HepG2 (cell line): Measurements from ENCODE around the gene TBX5. TPM values are rescaled to one million over a fixed set of nuclear protein-coding genes. Genes with fewer than 3 reads are reported as not detected.

Source experiments
- ATAC-seq: fragments of 200-7000 bp; cut with Tn5 transposase; 3 replicates; pipeline ENCODE4 v1.9.1; 2020; ENCODE audit warnings: mild to moderate bottlenecking, moderate library complexity
- BruUV-seq: library from RNA; stranded (reverse); fragments of 400-500 nt; replicated peaks from 2 replicates; lab custom pipeline; 2021; lab: Mats Ljungman, UMichigan
- CTCF ChIA-PET: fragments of 300-600 bp; formaldehyde crosslinking; extraction: SDS; loops from one replicate; lab custom pipeline; 2021; ENCODE audit warnings: low total read pairs, inconsistent platforms, low intra/inter-chr PET ratio; lab: Yijun Ruan, JAX
- POLR2A ChIA-PET: fragments of 350-600 bp; sonication (Branson Sonifier 250); formaldehyde crosslinking; loops from one replicate; lab custom pipeline; 2020; ENCODE audit warnings: antibody characterized with exemption, inconsistent platforms; lab: Yijun Ruan, JAX
- DNase-seq: peaks from one replicate; pipeline ENCODE4 v3.0.0-alpha.2; 2015; ENCODE audit warnings: low spot score
- FAIRE-seq: peaks from 3 replicates; lab custom pipeline; 2011; peaks lifted over from hg19 to GRCh38; lab: Jason Lieb, UNC
- H2AFZ ChIP-seq: one replicate; pipeline ENCODE4 v1.6.1; 2011; ENCODE audit warnings: low read length, inconsistent platforms
- H3K27ac ChIP-seq: fragments of 300-600 bp; 3 replicates; pipeline ENCODE4 v1.8.0; 2011; ENCODE audit warnings: mixed run types, mild to moderate bottlenecking, mixed read lengths, low read length, inconsistent platforms; ENCODE audit not compliant: insufficient read depth; ENCODE audit errors: extremely low read length
- H3K27me3 ChIP-seq, 2 experiments: fragments of 200-600 bp in 1 of 2; 2 replicates in 1 of 2; 3 replicates in 1 of 2; pipeline versions ENCODE4 v1.6.0 to v1.8.0; 2011; ENCODE audit warnings: low read length in 2 of 2, mild to moderate bottlenecking in 2 of 2, moderate library complexity in 2 of 2, inconsistent platforms in 1 of 2; ENCODE audit not compliant: insufficient read depth in 2 of 2, control insufficient read depth in 1 of 2
- H3K36me3 ChIP-seq, 2 experiments: fragments of 200-600 bp in 1 of 2; replicated peaks in 1 of 2; 2 replicates in 1 of 2; 3 replicates in 1 of 2; pipeline versions ENCODE4 v1.5.1 to v1.8.0; 2011; ENCODE audit warnings: low read length in 2 of 2, inconsistent platforms in 1 of 2; ENCODE audit not compliant: insufficient read depth in 2 of 2, control insufficient read depth in 1 of 2
- H3K4me1 ChIP-seq: 2 replicates; pipeline ENCODE4 v1.5.1; 2012; ENCODE audit warnings: low read length, inconsistent platforms; ENCODE audit not compliant: insufficient read depth
- H3K4me2 ChIP-seq: 2 replicates; pipeline ENCODE4 v1.6.0; 2011; ENCODE audit warnings: low read depth, low read length, inconsistent platforms
- H3K4me3 ChIP-seq, 3 experiments: fragments of 200-600 bp in 1 of 3; sonication (generic), shearing (Covaris generic) in 1 of 3; replicated peaks in 1 of 3; 2 replicates each; pipeline ENCODE4 v1.5.1; 2011 to 2016; ENCODE audit warnings: low read length in 3 of 3, inconsistent platforms in 2 of 3, low read depth in 2 of 3, mild to moderate bottlenecking in 2 of 3, control low read depth in 1 of 3, mixed read lengths in 1 of 3; ENCODE audit not compliant: insufficient read depth in 1 of 3
- H3K79me2 ChIP-seq: one replicate; pipeline ENCODE4 v1.6.1; 2011; ENCODE audit warnings: low read length, inconsistent platforms; ENCODE audit not compliant: insufficient read depth
- H3K9ac ChIP-seq: 2 replicates; pipeline ENCODE4 v1.6.0; 2011; ENCODE audit warnings: mild to moderate bottlenecking, low read depth, low read length, inconsistent platforms; ENCODE audit not compliant: insufficient read depth
- H3K9me3 ChIP-seq: 2 replicates; pipeline ENCODE4 v1.5.1; 2012; ENCODE audit warnings: mild to moderate bottlenecking, low read length
- H4K20me1 ChIP-seq: 2 replicates; pipeline ENCODE4 v1.6.0; 2011; ENCODE audit warnings: inconsistent platforms, mild to moderate bottlenecking, low read length, moderate library complexity; ENCODE audit not compliant: insufficient read depth
- ATRX ChIP-seq: sonication (generic); formaldehyde crosslinking; IDR thresholded peaks from 2 replicates; pipeline ENCODE4 v1.4.0; 2020; ENCODE audit warnings: missing genetic modification reagents, borderline replicate concordance
- HOXA5 ChIP-seq: sonication (generic); formaldehyde crosslinking; IDR thresholded peaks from 2 replicates; pipeline ENCODE4 v1.4.0; 2020; ENCODE audit warnings: missing genetic modification reagents
- LCORL ChIP-seq, 2 experiments: fragments of 450-650 bp in 1 of 2; sonication (generic) in 1 of 2; formaldehyde crosslinking in 1 of 2; IDR thresholded peaks; 2 replicates each; pipeline versions ENCODE4 v1.5.0 to v1.6.1; 2017 to 2020; ENCODE audit warnings: antibody characterized with exemption in 1 of 2, missing genetic modification reagents in 1 of 2
- MIER2 ChIP-seq: IDR thresholded peaks from 2 replicates; pipeline ENCODE4 v1.6.1; 2016; ENCODE audit warnings: missing biosample characterization, missing genetic modification reagents
- ZBTB21 ChIP-seq: sonication (generic); formaldehyde crosslinking; IDR thresholded peaks from 2 replicates; pipeline ENCODE4 v1.4.0; 2020; ENCODE audit warnings: missing genetic modification reagents
- ZKSCAN8 ChIP-seq: IDR thresholded peaks from 2 replicates; pipeline ENCODE4 v1.6.1; 2016; ENCODE audit warnings: borderline replicate concordance, missing genetic modification reagents, missing compliant biosample characterization
- ZNF484 ChIP-seq: sonication (generic); formaldehyde crosslinking; IDR thresholded peaks from 2 replicates; pipeline ENCODE4 v1.5.1; 2020; ENCODE audit warnings: mild to moderate bottlenecking, low read depth, missing genetic modification reagents, borderline replicate concordance
- ZNF629 ChIP-seq: sonication (generic); formaldehyde crosslinking; conservative IDR thresholded peaks from 2 replicates; pipeline ENCODE4 v1.5.0; 2020; ENCODE audit warnings: missing genetic modification reagents
- ZSCAN9 ChIP-seq: IDR thresholded peaks from 2 replicates; pipeline ENCODE4 v1.6.1; 2016; ENCODE audit warnings: borderline replicate concordance
- WGBS: methylation state at CpG from one replicate; pipeline ENCODE4 v1.1.6; 2017; ENCODE audit warnings: low lambda C conversion rate; 5-methylcytosine and 5-hydroxymethylcytosine counted together
- in situ Hi-C: cut with HindIII; loops from 2 replicates; pipeline ENCODE4 v1.10.0; 2017; ENCODE audit warnings: low pct_unique_long_range_greater_than_20kb; ENCODE audit not compliant: extremely low pct_ligation_motif_present
- intact Hi-C: fragments of 100-400 bp; cut with micrococcal nuclease; formaldehyde crosslinking; loops from one replicate; pipeline ENCODE4 v1.10.0; 2022; ENCODE audit not compliant: unreplicated experiment
- polyA plus RNA-seq, 8 experiments: library from polyadenylated mRNA; depleted of rRNA in 3 of 8; stranded (reverse) in 7 of 8; unstranded in 1 of 8; fragments of >200 nt; fragmentation: Illumina TruSeq in 4 of 8; extraction: Trizol in 4 of 8; gene quantifications; 2 replicates each; pipeline versions ENCODE4 v1.2.1 to v1.2.3, GENCODE V29; 2011 to 2016; ENCODE audit warnings: low read depth in 4 of 8, missing spikeins in 1 of 8, mixed read lengths in 1 of 8; ENCODE audit not compliant: insufficient read depth in 1 of 8
- total RNA-seq, 5 experiments: library from RNA; depleted of rRNA; stranded (reverse); fragments of >200 nt; fragmentation: Illumina TruSeq; extraction: Trizol; gene quantifications; 2 replicates each; pipeline ENCODE4 v1.2.3, GENCODE V29; 2016; ENCODE audit warnings: low read depth in 1 of 5
- TF ChIP-seq, protein P1 (sequence below): sonication (generic); formaldehyde crosslinking; IDR thresholded peaks from 2 replicates; pipeline ENCODE4 v1.9.0; 2022; ENCODE audit warnings: low read depth, missing genetic modification reagents
- TF ChIP-seq, protein P2 (sequence below): sonication (generic); formaldehyde crosslinking; IDR thresholded peaks from 2 replicates; pipeline ENCODE4 v1.9.0; 2021; ENCODE audit warnings: mild to moderate bottlenecking, missing genetic modification reagents

Gene TBX5
- total and polyA plus RNA-seq, 2 of the 13 experiments (the other 11 are each of a cell fraction or from before 2014, with no cell fraction given): not detected

DNA sequence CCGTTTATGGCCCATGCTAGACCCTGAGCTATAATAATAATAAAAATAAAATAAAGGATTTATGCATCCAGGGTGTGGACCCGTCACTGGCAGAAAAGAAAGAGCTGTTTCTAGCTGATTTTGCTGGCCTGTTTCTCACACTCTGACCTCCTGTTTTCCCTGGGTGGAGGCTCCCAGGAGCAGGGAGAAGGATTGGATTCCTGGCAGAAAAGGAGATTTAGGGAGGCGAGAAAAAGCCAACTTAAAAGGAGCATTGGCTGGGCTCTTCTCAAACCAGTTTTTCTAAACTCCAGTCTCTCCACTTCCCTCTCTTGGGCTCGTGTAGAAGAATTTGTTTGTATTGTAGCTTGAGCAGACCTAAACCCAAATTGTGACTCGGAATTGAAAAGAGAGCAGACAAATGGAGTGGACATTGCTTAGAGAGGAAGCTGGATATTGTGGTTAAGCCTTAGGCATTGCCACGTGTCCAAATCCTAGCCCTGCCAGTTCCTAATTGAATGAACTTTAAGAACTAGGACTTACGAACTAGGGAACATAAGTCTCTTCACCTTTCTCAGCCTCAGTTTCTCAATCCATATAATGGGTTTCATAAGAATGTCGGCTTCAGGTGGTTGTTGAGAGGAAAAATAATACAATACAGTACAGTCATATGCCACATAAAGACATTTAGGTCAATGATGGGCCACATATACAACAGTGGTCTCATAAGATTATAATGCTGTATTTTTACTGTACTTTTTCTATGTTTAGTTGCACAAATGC is 14.4 kb upstream of the TBX5 start:
- H3K4me1 ChIP-seq: peaks cover 8% of the 10 kb centered on the region; the same call in 1 of the 2 replicates
- BruUV-seq: no TSS peak

DNA sequence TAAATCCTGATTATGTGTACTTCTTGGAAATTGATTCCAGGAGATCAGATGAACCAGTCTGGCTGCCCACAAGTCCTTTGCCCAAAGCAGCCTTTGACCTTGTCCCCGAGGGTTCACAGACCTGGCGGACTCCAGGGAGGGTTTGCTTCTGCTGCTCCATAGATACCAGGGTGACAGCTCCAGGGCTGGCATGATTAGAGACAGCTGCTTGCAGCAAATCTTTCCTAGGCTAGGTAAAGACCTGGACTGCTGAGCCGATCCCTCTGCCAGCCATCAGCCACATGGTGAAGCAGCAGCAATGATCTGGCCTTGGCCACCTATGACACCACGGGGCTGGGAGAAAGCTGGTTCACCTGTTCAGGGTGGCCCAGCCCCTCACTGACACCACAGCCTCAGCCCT is 10.1 kb upstream of the TBX5 start:
- H3K79me2 ChIP-seq: no peaks in the 10 kb centered on the region
- H3K36me3 ChIP-seq: no peaks in the 10 kb centered on the region
- H3K9ac ChIP-seq: no peak overlapping the region
- ATAC-seq (no peak), FAIRE-seq (no peak), DNase-seq (no peak)
- no peaks in the 10 kb centered on the region for H3K4me1 ChIP-seq
- H2AFZ ChIP-seq: no peak overlapping the region
- intact Hi-C loops (no loop called here), in situ Hi-C loops (no loop called here)
- H3K9me3 ChIP-seq: no peaks in the 10 kb centered on the region
- CTCF ChIA-PET: no interaction called here
- no peaks in the 10 kb centered on the region for H4K20me1 ChIP-seq
- H3K4me3 ChIP-seq: no peak overlapping the region
- no TSS peak for BruUV-seq
- TF ChIP-seq MIER2 (CRISPR knock-in tag) (no peak), HOXA5 (CRISPR knock-in tag) (no peak), LCORL (IDR thresholded peaks at IDR 0.05) (no peak), LCORL (CRISPR knock-in tag; IDR thresholded peaks at IDR 0.05) (no peak), ATRX (CRISPR knock-in tag) (no peak), ZKSCAN8 (no peak), ZBTB21 (CRISPR knock-in tag) (no peak)
- TF ChIP-seq, protein P1, sequence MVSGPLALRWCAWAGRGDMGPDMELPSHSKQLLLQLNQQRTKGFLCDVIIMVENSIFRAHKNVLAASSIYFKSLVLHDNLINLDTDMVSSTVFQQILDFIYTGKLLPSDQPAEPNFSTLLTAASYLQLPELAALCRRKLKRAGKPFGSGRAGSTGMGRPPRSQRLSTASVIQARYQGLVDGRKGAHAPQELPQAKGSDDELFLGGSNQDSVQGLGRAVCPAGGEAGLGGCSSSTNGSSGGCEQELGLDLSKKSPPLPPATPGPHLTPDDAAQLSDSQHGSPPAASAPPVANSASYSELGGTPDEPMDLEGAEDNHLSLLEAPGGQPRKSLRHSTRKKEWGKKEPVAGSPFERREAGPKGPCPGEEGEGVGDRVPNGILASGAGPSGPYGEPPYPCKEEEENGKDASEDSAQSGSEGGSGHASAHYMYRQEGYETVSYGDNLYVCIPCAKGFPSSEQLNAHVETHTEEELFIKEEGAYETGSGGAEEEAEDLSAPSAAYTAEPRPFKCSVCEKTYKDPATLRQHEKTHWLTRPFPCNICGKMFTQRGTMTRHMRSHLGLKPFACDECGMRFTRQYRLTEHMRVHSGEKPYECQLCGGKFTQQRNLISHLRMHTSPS (CRISPR knock-in tag): no peak
- TF ChIP-seq, protein P2, sequence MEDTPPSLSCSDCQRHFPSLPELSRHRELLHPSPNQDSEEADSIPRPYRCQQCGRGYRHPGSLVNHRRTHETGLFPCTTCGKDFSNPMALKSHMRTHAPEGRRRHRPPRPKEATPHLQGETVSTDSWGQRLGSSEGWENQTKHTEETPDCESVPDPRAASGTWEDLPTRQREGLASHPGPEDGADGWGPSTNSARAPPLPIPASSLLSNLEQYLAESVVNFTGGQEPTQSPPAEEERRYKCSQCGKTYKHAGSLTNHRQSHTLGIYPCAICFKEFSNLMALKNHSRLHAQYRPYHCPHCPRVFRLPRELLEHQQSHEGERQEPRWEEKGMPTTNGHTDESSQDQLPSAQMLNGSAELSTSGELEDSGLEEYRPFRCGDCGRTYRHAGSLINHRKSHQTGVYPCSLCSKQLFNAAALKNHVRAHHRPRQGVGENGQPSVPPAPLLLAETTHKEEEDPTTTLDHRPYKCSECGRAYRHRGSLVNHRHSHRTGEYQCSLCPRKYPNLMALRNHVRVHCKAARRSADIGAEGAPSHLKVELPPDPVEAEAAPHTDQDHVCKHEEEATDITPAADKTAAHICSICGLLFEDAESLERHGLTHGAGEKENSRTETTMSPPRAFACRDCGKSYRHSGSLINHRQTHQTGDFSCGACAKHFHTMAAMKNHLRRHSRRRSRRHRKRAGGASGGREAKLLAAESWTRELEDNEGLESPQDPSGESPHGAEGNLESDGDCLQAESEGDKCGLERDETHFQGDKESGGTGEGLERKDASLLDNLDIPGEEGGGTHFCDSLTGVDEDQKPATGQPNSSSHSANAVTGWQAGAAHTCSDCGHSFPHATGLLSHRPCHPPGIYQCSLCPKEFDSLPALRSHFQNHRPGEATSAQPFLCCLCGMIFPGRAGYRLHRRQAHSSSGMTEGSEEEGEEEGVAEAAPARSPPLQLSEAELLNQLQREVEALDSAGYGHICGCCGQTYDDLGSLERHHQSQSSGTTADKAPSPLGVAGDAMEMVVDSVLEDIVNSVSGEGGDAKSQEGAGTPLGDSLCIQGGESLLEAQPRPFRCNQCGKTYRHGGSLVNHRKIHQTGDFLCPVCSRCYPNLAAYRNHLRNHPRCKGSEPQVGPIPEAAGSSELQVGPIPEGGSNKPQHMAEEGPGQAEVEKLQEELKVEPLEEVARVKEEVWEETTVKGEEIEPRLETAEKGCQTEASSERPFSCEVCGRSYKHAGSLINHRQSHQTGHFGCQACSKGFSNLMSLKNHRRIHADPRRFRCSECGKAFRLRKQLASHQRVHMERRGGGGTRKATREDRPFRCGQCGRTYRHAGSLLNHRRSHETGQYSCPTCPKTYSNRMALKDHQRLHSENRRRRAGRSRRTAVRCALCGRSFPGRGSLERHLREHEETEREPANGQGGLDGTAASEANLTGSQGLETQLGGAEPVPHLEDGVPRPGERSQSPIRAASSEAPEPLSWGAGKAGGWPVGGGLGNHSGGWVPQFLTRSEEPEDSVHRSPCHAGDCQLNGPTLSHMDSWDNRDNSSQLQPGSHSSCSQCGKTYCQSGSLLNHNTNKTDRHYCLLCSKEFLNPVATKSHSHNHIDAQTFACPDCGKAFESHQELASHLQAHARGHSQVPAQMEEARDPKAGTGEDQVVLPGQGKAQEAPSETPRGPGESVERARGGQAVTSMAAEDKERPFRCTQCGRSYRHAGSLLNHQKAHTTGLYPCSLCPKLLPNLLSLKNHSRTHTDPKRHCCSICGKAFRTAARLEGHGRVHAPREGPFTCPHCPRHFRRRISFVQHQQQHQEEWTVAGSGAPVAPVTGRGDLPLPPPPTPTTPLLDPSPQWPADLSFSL (CRISPR knock-in tag): no peak
- H3K27ac ChIP-seq: no peak overlapping the region
- POLR2A ChIA-PET: no interaction called here
- peaks cover 2 to 57% of the 10 kb centered on the region in 2 experiments for H3K27me3 ChIP-seq
- no peak overlapping the region for H3K4me2 ChIP-seq
- WGBS: no CpG with 5 or more reads among the region's 4 CpGs

More for the DNA sequence above, 14.4 kb upstream of the TBX5 start:
- no peak overlapping the region for H3K27ac ChIP-seq
- no peaks in the 10 kb centered on the region for H3K36me3 ChIP-seq
- intact Hi-C loops (no loop called here), in situ Hi-C loops (no loop called here)
- 4% methylated on average over 8 of the region's 8 CpGs for WGBS
- DNase-seq: no peak
- no peaks in the 10 kb centered on the region for H3K9me3 ChIP-seq
- TF ChIP-seq ZNF484 (CRISPR knock-in tag): no peak
- TF ChIP-seq ZSCAN9: no peak
- peak; percentile 68; the same call in 1 of the 2 replicates for TF ChIP-seq ZNF629 (CRISPR knock-in tag)
- H3K4me3 ChIP-seq: no peak overlapping the region
- H3K27me3 ChIP-seq: peaks cover 1 to 18% of the 10 kb centered on the region in 2 experiments; a peak in 4 of 5 replicates
- H2AFZ ChIP-seq: no peak overlapping the region
- H3K9ac ChIP-seq: no peak overlapping the region
- no peaks in the 10 kb centered on the region for H3K79me2 ChIP-seq
- no peak for FAIRE-seq
- no peaks in the 10 kb centered on the region for H4K20me1 ChIP-seq
- POLR2A ChIA-PET: no interaction called here
- CTCF ChIA-PET: no interaction called here
- no peak overlapping the region for H3K4me2 ChIP-seq
- no peak for ATAC-seq
